GM12864 (cell line): ENCODE results near the gene RBBP8NL.

ENCODE experiments used
- DNase-seq: peaks from one replicate; pipeline ENCODE4 v3.0.0-alpha.2; 2011; ENCODE audit warnings: low read depth
- H3K4me3 ChIP-seq: 2 replicates; pipeline ENCODE4 v1.5.1; 2011; ENCODE audit warnings: mild to moderate bottlenecking, low read depth, low read length, control low read depth
- TF ChIP-seq, protein P1 (sequence below): IDR thresholded peaks from 2 replicates; pipeline ENCODE4 v1.5.1; 2011; ENCODE audit warnings: low read depth, mild to moderate bottlenecking, moderate library complexity, low read length, control low read depth, inconsistent platforms; ENCODE audit errors: missing control alignments

RBBP8NL gene

DNA sequence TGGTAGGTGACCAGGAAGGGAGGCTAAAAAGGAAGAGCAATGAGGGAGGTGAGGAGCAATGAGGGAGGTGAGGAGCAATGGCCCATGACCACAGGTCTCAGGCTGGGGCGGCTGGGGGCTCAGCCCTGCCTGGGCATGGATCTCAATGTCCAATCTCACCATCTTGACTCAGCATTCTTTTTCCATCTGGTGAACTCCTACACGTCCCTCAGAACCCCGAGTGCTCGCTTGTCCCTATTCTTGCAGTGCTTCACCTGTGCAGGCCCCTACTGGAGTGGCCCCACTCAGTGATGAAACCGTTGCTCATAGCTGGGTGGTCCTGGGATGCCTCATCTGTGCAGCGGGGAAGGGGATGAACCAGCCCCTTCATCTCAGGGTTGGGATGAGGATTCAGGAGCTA is 16.9 kb upstream of the RBBP8NL start:
- H3K4me3 ChIP-seq: no peak overlapping the region
- TF ChIP-seq, protein P1, sequence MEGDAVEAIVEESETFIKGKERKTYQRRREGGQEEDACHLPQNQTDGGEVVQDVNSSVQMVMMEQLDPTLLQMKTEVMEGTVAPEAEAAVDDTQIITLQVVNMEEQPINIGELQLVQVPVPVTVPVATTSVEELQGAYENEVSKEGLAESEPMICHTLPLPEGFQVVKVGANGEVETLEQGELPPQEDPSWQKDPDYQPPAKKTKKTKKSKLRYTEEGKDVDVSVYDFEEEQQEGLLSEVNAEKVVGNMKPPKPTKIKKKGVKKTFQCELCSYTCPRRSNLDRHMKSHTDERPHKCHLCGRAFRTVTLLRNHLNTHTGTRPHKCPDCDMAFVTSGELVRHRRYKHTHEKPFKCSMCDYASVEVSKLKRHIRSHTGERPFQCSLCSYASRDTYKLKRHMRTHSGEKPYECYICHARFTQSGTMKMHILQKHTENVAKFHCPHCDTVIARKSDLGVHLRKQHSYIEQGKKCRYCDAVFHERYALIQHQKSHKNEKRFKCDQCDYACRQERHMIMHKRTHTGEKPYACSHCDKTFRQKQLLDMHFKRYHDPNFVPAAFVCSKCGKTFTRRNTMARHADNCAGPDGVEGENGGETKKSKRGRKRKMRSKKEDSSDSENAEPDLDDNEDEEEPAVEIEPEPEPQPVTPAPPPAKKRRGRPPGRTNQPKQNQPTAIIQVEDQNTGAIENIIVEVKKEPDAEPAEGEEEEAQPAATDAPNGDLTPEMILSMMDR: no peak
- DNase-seq: no peak

DNA sequence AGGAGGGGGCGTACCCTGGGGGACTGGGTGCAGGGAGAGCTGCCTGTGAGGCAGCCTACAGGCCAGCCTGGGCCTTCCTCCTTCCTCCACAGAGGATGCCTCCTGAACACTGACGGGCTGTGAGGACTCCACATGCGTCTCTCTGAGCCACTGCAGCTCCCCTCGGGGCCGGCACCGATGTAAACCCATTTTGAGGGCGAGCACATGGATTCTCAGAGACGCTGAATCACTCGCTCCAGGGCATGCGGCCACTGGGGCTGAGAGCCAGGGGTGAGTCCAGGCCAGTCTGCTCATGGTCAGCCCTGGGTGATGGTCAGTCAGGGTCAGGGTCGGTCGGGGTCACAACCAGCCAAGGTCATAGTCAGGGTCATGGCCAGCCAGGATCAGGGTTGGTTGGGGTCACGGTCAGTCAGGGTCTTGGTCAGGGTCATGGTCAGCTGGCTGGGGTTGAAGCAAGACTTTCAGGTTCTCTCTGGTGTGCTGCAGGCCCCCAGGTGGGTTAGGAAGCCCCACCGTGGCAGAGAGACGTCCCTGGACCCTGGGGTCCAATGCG is 14.7 kb upstream of the RBBP8NL start:
- TF ChIP-seq, protein P1: no peak
- H3K4me3 ChIP-seq: no peak overlapping the region
- DNase-seq: no peak

DNA sequence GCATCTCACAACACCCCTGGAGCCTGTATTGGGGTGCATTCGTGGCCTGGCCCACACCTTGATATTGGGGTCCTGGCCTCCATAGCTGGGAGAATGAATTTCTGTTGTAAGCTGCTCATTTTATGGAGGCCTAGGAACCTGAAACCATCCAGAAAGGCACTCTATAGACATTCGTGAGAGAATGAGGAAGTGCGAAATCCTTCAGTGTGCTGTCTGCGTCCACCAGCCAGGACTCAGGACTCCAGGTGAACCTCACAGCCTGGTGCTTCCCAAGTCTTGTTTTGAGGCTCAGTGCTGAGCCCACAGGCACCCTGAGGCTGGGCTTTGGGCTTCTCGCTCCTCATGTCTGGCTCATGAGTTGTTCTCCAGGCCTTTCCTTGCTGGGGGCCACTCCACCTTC is 11.9 kb upstream of the RBBP8NL start:
- H3K4me3 ChIP-seq: no peak overlapping the region
- DNase-seq: no peak
- TF ChIP-seq, protein P1: no peak

DNA sequence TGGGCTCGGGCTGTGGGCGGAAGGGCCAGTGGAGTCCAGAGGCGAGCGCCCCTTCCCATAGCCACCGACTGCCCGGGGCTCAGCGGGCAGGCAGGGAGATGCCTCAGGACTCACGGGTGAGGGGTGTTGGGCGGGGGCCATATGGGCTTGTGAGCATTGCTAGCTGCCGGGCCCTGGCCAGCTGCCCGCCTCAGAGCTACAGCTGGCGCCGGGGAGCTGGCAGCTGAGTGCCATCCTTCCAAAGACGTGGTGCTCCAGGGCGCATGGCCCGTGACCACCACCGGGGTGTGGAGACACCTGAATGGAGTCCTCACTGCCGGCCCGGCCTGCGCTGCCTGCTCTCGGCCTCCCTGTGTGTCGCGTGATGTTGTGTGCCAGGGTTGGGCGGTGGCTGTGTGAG is 10.6 kb upstream of the RBBP8NL start:
- no peak overlapping the region for H3K4me3 ChIP-seq
- TF ChIP-seq, protein P1: no peak
- no peak for DNase-seq

DNA sequence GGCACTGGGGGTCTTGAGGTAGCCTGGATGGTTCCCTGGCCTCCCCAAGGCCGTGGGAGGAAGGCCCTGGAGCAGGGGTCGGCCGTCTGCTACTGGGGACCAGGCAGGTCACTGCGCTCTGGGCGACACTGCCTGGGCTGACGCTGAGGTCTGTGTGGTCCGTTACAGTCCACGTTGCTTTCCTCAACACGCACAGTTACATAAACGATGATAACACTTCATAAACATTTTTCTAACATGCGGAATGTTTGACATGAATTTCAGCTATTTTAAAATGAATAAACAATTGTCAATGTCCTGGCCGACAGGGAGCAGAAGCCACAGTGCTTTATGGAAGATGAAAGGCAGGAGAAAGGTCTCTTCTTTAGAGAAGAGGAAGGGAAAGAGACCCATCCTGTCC is 10.2 kb upstream of the RBBP8NL start:
- H3K4me3 ChIP-seq: no peak overlapping the region
- TF ChIP-seq, protein P1: no peak
- no peak for DNase-seq

DNA sequence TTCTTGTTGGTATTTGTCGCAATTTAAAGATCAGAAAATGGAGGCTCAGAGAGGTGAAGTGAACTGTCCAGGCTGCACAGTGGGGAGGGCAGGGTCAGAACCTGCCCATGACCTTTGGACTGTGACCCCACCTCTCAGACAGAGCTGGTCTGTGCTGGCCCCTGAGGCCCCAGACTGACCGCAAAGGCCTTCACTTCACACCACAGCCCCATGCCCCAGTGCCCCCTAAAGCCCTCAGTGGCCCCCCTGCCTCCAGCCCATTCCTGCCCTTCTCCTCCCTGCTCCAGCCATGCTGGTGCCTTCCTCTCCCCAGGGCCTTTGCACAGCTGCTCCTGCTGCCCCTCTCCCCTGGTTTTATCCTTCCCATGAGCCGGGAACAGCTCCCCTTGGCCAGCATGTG is 9.4 kb upstream of the RBBP8NL start:
- TF ChIP-seq, protein P1: no peak
- H3K4me3 ChIP-seq: no peak overlapping the region
- no peak for DNase-seq

DNA sequence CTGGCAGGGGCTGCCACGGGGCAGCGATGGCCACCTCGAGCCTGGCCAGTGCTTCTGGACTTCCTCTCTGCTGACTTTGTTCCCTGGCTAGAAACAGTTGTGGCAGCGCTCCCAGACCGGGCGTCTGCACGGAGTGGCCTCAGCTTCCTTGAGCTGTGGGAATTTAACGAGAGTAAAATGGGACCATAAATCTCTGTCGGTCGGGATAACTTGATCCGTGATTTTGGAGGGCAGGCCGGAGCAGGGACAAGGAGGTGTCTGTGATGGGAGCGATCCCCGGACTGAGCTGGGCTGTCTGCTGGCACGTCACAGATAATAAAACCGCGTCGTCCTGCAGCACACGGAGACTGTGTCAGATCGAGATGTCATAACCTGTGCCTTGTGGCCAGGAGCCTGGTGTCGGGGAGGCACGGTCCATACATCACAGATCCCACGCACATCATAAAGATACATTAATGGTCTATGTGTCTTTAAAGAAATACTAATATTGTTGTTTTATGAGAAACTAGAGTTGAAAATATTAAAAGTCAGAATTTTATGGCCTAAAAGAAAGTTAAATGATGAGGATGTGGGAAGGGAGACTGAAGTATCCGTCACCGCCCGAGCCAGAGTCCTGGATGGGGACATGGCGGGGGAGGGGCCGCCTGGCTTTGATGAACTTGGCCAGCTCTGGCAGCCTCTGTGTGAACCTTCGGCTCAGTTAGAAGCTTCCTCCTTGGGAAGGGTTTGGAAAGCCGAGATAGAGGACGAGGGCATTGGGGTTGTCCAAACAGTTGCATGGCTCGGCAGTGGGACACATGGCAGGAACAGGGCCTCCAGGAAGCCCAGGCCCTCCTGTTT is 6.5 kb upstream of the RBBP8NL start:
- H3K4me3 ChIP-seq: no peak overlapping the region
- no peak for DNase-seq
- TF ChIP-seq, protein P1: no peak
